Aorta (tissue), 5 donors: Measurements from ENCODE around the gene INPP4A. TPM values are rescaled to one million over a fixed set of nuclear protein-coding genes. Genes with fewer than 3 reads are reported as not detected.
"Not testable (repeated sequence)": the region's sequence is repeated elsewhere in the genome, so short reads cannot be mapped to it uniquely, and the experiment has no call there.

ENCODE experiments used
- ATAC-seq: fragments of 200-7000 bp; cut with Tn5 transposase; one replicate; pipeline ENCODE4 v1.9.1; 2022; ENCODE audit warnings: moderate library complexity; ENCODE audit not compliant: low FRiP score
- DNase-seq, 2 donors: peaks; one replicate each; pipeline ENCODE4 v3.0.0-alpha.2; 2020
- H3K27ac ChIP-seq, 2 donors: one replicate each; pipeline ENCODE4 v1.5.1; 2013; ENCODE audit warnings: low read length in 2 of 2, mild to moderate bottlenecking in 2 of 2, moderate library complexity in 2 of 2, control low read depth in 1 of 2, inconsistent platforms in 1 of 2, low read depth in 1 of 2
- H3K27me3 ChIP-seq, 2 donors: one replicate each; pipeline ENCODE4 v1.6.1; 2013; ENCODE audit warnings: control low read depth in 1 of 2, low read length in 1 of 2, mild to moderate bottlenecking in 1 of 2, moderate library complexity in 1 of 2; ENCODE audit not compliant: insufficient read depth in 2 of 2, control insufficient read depth in 1 of 2
- H3K36me3 ChIP-seq, 2 donors: one replicate each; pipeline ENCODE4 v1.6.1; 2013; ENCODE audit warnings: control low read depth in 1 of 2, low read length in 1 of 2, mild to moderate bottlenecking in 1 of 2; ENCODE audit not compliant: insufficient read depth in 2 of 2, control insufficient read depth in 1 of 2
- H3K4me1 ChIP-seq, 2 donors: one replicate each; pipeline ENCODE4 v1.6.1; 2013; ENCODE audit warnings: low read length in 2 of 2, control low read depth in 1 of 2, mild to moderate bottlenecking in 1 of 2, moderate library complexity in 1 of 2; ENCODE audit not compliant: insufficient read depth in 2 of 2, control insufficient read depth in 1 of 2
- H3K4me3 ChIP-seq, 2 donors: one replicate each; pipeline ENCODE4 v1.5.1; 2013; ENCODE audit warnings: low read length in 2 of 2, control low read depth in 1 of 2, mild to moderate bottlenecking in 1 of 2
- H3K9me3 ChIP-seq: one replicate; pipeline ENCODE4 v1.6.1; 2013; ENCODE audit warnings: mild to moderate bottlenecking, low read length; ENCODE audit not compliant: control insufficient read depth
- WGBS, 2 donors: extraction: QIAGEN DNeasy Blood & Tissue Kit; methylation state at CpG; one replicate each; pipeline ENCODE4 v1.1.7; 2013; 5-methylcytosine and 5-hydroxymethylcytosine counted together
- intact Hi-C, 2 donors: fragments of 100-400 bp; cut with DNase I; formaldehyde crosslinking; loops; one replicate each; pipeline versions ENCODE4 v1.14.2 to v1.15.0; 2022
- polyA plus RNA-seq, 2 donors: library from polyadenylated mRNA; stranded (reverse); fragments of 200-250 nt; gene quantifications; one replicate each; pipeline ENCODE4 v1.2.3, GENCODE V29; 2013
- total RNA-seq, 2 donors: library from RNA; stranded (reverse); fragmentation: NEBNext Ultra II Directional; extraction: Animal tissue kit (Norgen Biotek cat#: 25700); gene quantifications; one replicate each; pipeline ENCODE4 v1.2.1, GENCODE V29; 2021
- donor health status: healthy with polysubstance abuse.
- donor health status: Bipolar disorder and iron deficiency.
- donor health status: DM: no; HTN: no; CAD: no.
- donor health status: DM: no; HTN: no; CAD: no.
- donor health status: DM: yes; HTN: yes; CAD: no.

INPP4A gene
- total and polyA plus RNA-seq, 4 donors = 2.9 to 43.4 (median 21.4) TPM

GRCh38 chr2:98432145-98432544, 12.5 kb upstream of the INPP4A start:
- ATAC-seq (no peak), DNase-seq (no peak)
- Histone ChIP-seq H3K36me3 (peaks cover 0 to 1% of the 10 kb centered on the region in 2 donors), H3K4me3 (no peak overlapping the region), H3K27me3 (no peaks in the 10 kb centered on the region), H3K4me1 (no peaks in the 10 kb centered on the region), H3K27ac (no peak overlapping the region), H3K9me3 (peaks cover 5% of the 10 kb centered on the region)
- intact Hi-C loops = no loop called here

- Histone ChIP-seq H3K4me3 (no peak overlapping the region), H3K9me3 (peaks cover 5% of the 10 kb centered on the region), H3K4me1 (no peaks in the 10 kb centered on the region), H3K36me3 (peaks cover 0 to 1% of the 10 kb centered on the region in 2 donors), H3K27me3 (no peaks in the 10 kb centered on the region), H3K27ac (no peak overlapping the region)
- ATAC-seq (no peak), DNase-seq (no peak)
- 63 to 67% methylated on average over 2 of the region's 2 CpGs for WGBS, 2 donors
- intact Hi-C loops = no loop called here
These were observed 11.2 kb upstream of the INPP4A start for GRCh38 chr2:98433363-98433964.

- Histone ChIP-seq H3K4me1 (no peaks in the 10 kb centered on the region), H3K36me3 (peaks cover 0 to 1% of the 10 kb centered on the region in 2 donors), H3K9me3 (peaks cover 5% of the 10 kb centered on the region), H3K4me3 (no peak overlapping the region), H3K27me3 (no peaks in the 10 kb centered on the region), H3K27ac (no peak overlapping the region)
- 80 to 83% methylated on average over 3 of the region's 3 CpGs for WGBS, 2 donors
- no peak for ATAC-seq
- no peak for DNase-seq
- intact Hi-C loops = no loop called here
These were observed 10.2 kb upstream of the INPP4A start for GRCh38 chr2:98434492-98434891.

- H3K4me1 ChIP-seq, H3K27ac ChIP-seq, H3K4me3 ChIP-seq, ATAC-seq, H3K36me3 ChIP-seq, DNase-seq, H3K27me3 ChIP-seq, H3K9me3 ChIP-seq, intact Hi-C loops: not testable (repeated sequence)
- WGBS, 2 donors = 90 to 92% methylated on average over 4 of the region's 4 CpGs
These were observed 9.0 kb upstream of the INPP4A start for GRCh38 chr2:98435670-98436069.

- Histone ChIP-seq H3K4me1 (no peaks in the 10 kb centered on the region), H3K27ac (no peak overlapping the region), H3K27me3 (no peaks in the 10 kb centered on the region), H3K9me3 (peaks cover 5% of the 10 kb centered on the region), H3K36me3 (no peaks in the 10 kb centered on the region), H3K4me3 (no peak overlapping the region)
- DNase-seq (no peak), ATAC-seq (no peak)
- WGBS, 2 donors = 56 to 61% methylated on average over 4 of the region's 4 CpGs
- intact Hi-C loops = no loop called here
These were observed 7.9 kb upstream of the INPP4A start for GRCh38 chr2:98436734-98437133.

- intact Hi-C loops = no loop called here
- Histone ChIP-seq H3K4me3 (no peak overlapping the region), H3K9me3 (peaks cover 5% of the 10 kb centered on the region), H3K4me1 (no peaks in the 10 kb centered on the region), H3K27me3 (no peaks in the 10 kb centered on the region), H3K27ac (no peak overlapping the region), H3K36me3 (no peaks in the 10 kb centered on the region)
- DNase-seq (no peak), ATAC-seq (no peak)
- WGBS, 2 donors = 77 to 85% methylated on average over 1 of the region's 1 CpG
These were observed 6.2 kb upstream of the INPP4A start for GRCh38 chr2:98438190-98439133.

- Histone ChIP-seq H3K27ac (no peak overlapping the region), H3K9me3 (no peaks in the 10 kb centered on the region), H3K36me3 (no peaks in the 10 kb centered on the region), H3K4me3 (no peak overlapping the region), H3K4me1 (peaks cover 0 to 2% of the 10 kb centered on the region in 2 donors), H3K27me3 (no peaks in the 10 kb centered on the region)
- DNase-seq = no peak
- 87 to 89% methylated on average over 7 of the region's 7 CpGs for WGBS, 2 donors
- no peak for ATAC-seq
- intact Hi-C loops = no loop called here
These were observed 2.8 kb upstream of the INPP4A start for GRCh38 chr2:98441706-98442450.

GRCh38 chr2:98442488-98442887, 2.2 kb upstream of the INPP4A start:
- Histone ChIP-seq H3K4me1 (peaks cover 0 to 2% of the 10 kb centered on the region in 2 donors), H3K27ac (no peak overlapping the region), H3K9me3 (no peaks in the 10 kb centered on the region), H3K27me3 (no peaks in the 10 kb centered on the region), H3K36me3 (no peaks in the 10 kb centered on the region), H3K4me3 (no peak overlapping the region)
- intact Hi-C loops = no loop called here
- 72 to 77% methylated on average over 4 of the region's 4 CpGs for WGBS, 2 donors
- ATAC-seq (no peak), DNase-seq (no peak)
